ENCODE data around the gene CHRM4. TPM values are rescaled to one million over a fixed set of nuclear protein-coding genes. Genes with fewer than 3 reads are reported as not detected.

CHRM4 gene
- total RNA-seq, 4 donors from 2014 or later: 0.34 TPM; not detected in 3

DNA sequence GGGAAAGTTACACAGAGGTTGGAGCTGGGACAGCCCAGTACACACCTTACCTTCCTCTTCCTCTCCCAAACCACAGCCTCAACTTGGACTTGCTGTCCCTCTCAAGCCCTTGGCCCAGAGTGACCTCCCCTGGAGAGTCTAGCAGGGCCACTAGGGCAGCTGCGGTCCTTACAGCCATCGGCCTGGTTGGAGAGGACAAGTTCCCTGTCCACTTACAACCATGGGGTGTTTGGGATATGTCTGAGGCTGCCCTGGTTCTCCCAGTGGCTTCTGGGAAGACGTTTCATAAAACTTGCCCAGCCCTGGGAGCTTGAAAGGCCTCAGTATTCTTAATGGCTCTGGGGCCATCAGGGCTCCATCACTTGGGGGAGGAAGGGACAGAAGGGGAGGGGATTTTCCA is 57.4 kb downstream of the CHRM4 start:
- no peak for TF ChIP-seq CTCF (IDR thresholded peaks at IDR 0.05; ENCODE audit: low read depth)

Small RNA genes within 50 kb of the gene (small RNA-seq; reads per million reads assigned to genes)
- gene MIR4688: not detected

Other genes starting within 250 kb of the CHRM4 start
- gene CREB3L1, start 114.1 kb downstream of the CHRM4 start, total RNA-seq: 1 to 10 TPM in 3 of 4 donors, under 1 TPM in 1; 0.44 to 4.9 (median 2.5) TPM
- 10 to 100 TPM; 45.0 to 97.0 (median 54.3) TPM for gene DGKZ, start 44.3 kb downstream of the CHRM4 start, total RNA-seq
- 10 to 100 TPM in 2 of 4 donors, 1 to 10 TPM in 2; 4.0 to 23.8 (median 8.1) TPM for gene MDK, start 10.1 kb downstream of the CHRM4 start, total RNA-seq
- 10 to 100 TPM; 17.1 to 39.4 (median 23.5) TPM for gene AMBRA1, start 202.2 kb upstream of the CHRM4 start, total RNA-seq
- 1 to 10 TPM; 2.5 to 7.5 (median 3.6) TPM for gene HARBI1, start 225.5 kb upstream of the CHRM4 start, total RNA-seq
- 100 to 1,000 TPM in 2 of 4 donors, 10 to 100 TPM in 2; 56.4 to 125 (median 90.8) TPM for gene ATG13, start 225.8 kb upstream of the CHRM4 start, total RNA-seq